Vagina (tissue), 2 donors: ENCODE measurements around the gene EPG5.

ENCODE experiments used
- POLR2A ChIP-seq, 2 donors: fragments of 450-650 bp; IDR thresholded peaks; one replicate each; pipeline ENCODE4 v1.6.1; 2017; ENCODE audit warnings: antibody characterized with exemption in 2 of 2, mild to moderate bottlenecking in 2 of 2, moderate library complexity in 2 of 2
- POLR2AphosphoS5 ChIP-seq, 2 donors: sonication (generic); formaldehyde crosslinking; IDR thresholded peaks; one replicate each; pipeline ENCODE4 v1.9.0; 2017; ENCODE audit warnings: antibody characterized with exemption in 2 of 2, mild to moderate bottlenecking in 2 of 2, low read depth in 1 of 2; ENCODE audit not compliant: insufficient read depth in 1 of 2
- TF ChIP-seq, protein P1 (sequence below), 3 experiments: fragments of 450-650 bp in 2 of 3; fragments of 200-600 bp in 1 of 3; sonication (generic) in 1 of 3; IDR thresholded peaks; one replicate each; pipeline ENCODE4 v1.5.1; 2017 to 2019; ENCODE audit warnings: antibody characterized with exemption in 3 of 3, mild to moderate bottlenecking in 2 of 3, moderate library complexity in 2 of 3

DNA sequence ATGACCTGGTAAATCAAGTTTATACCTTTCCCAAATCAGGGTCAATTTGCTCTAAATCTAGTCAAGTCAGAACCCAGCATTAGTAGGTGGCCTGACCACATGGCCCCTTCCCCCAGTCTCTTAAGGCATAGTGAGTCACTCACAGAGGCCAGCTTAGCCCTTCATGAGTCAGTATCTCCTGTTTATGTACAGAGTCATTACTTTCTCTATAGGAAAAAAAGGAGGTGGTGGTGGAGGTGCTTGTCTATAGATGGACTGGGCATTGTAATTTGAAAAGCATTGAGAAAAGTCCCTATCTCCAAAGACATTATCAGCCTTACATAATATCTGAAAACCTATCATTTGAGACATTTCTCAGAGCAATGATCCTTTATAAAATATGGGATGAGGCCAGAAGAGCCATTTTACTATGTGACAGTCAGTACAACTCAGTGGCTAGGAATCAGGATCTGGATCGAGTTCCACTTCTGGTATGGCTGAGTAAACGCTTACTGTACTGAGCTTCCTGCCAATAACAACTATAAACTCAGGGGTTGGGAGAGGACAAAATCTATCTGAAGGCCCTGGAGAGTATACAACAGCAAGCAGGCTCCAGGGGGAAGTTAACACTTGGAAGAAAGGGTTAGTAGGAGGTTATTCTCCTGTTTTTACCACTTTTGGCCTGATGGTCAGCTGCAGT lies 164.2 kb downstream of the EPG5 start:
- TF ChIP-seq, protein P1, sequence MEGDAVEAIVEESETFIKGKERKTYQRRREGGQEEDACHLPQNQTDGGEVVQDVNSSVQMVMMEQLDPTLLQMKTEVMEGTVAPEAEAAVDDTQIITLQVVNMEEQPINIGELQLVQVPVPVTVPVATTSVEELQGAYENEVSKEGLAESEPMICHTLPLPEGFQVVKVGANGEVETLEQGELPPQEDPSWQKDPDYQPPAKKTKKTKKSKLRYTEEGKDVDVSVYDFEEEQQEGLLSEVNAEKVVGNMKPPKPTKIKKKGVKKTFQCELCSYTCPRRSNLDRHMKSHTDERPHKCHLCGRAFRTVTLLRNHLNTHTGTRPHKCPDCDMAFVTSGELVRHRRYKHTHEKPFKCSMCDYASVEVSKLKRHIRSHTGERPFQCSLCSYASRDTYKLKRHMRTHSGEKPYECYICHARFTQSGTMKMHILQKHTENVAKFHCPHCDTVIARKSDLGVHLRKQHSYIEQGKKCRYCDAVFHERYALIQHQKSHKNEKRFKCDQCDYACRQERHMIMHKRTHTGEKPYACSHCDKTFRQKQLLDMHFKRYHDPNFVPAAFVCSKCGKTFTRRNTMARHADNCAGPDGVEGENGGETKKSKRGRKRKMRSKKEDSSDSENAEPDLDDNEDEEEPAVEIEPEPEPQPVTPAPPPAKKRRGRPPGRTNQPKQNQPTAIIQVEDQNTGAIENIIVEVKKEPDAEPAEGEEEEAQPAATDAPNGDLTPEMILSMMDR (IDR thresholded peaks at IDR 0.05) = no peak
- TF ChIP-seq POLR2AphosphoS5 (IDR thresholded peaks at IDR 0.05; ENCODE audit: insufficient read depth in 1 of 2, low read depth in 1 of 2) (no peak), POLR2A (IDR thresholded peaks at IDR 0.05) (no peak)
